ENCODE results near the gene UBALD2. TPM values are rescaled to one million over a fixed set of nuclear protein-coding genes. Genes with fewer than 3 reads are reported as not detected.

The UBALD2 gene
- polyA plus RNA-seq, 1 donor (not counting 4 experiments of a cell fraction or from before 2014, with no cell fraction given): 33.9 TPM

- Histone ChIP-seq H3K9me1 (ENCODE audit: control insufficient read depth, extremely low read depth, insufficient read depth, low read length) (no peaks in the 10 kb centered on the region), H3K4me3 (ENCODE audit: control insufficient read depth in 2 of 3, extremely low read depth in 1 of 3, insufficient read depth in 2 of 3, low read depth in 1 of 3, low read length in 3 of 3) (no peak overlapping the region), H4K20me1 (ENCODE audit: control insufficient read depth, extremely low read depth, insufficient read depth, low read length) (no peaks in the 10 kb centered on the region), H3K4me1 (ENCODE audit: control insufficient read depth, extremely low read depth, insufficient read depth, low read length) (no peaks in the 10 kb centered on the region), H3K27me3 (ENCODE audit: control insufficient read depth, extremely low read depth, insufficient read depth, low read length) (no peaks in the 10 kb centered on the region), H3K27ac (ENCODE audit: control insufficient read depth, insufficient read depth, low read length) (no peak overlapping the region), H3K9ac (ENCODE audit: control insufficient read depth, extremely low read depth, insufficient read depth, low read length) (no peak overlapping the region), H3K79me2 (ENCODE audit: control insufficient read depth, insufficient read depth, low read length) (no peaks in the 10 kb centered on the region), H3K4me2 (ENCODE audit: control insufficient read depth, extremely low read depth, insufficient read depth, low read depth, low read length) (no peak overlapping the region), H3K9me3 (ENCODE audit: control insufficient read depth, low read depth, low read length) (no peaks in the 10 kb centered on the region), H3K36me3 (ENCODE audit: control insufficient read depth in 2 of 2, extremely low read depth in 1 of 2, insufficient read depth in 2 of 2, low read length in 2 of 2) (peaks cover 3 to 11% of the 10 kb centered on the region in 2 experiments), H2AFZ (ENCODE audit: control insufficient read depth, low read length) (no peak overlapping the region)
- TF ChIP-seq EZH2 (IDR thresholded peaks at IDR 0.05; ENCODE audit: low read length) (no peak), CTCF (optimal IDR thresholded peaks at IDR 0.05 in 1 of 3, IDR thresholded peaks at IDR 0.05 in 1 of 3, conservative IDR thresholded peaks at IDR 0.05 in 1 of 3; ENCODE audit: extremely low read depth in 1 of 3, insufficient read depth in 2 of 3, low read length in 3 of 3) (no peak)
- DNase-seq (ENCODE audit: low read depth, low spot score) (no peak), FAIRE-seq (no peak)
- dilution Hi-C loops (cut with MboI; ENCODE audit: extremely low pct_ligation_motif_present, low sequenced_read_pairs): no loop called here
Measured at GRCh38 chr17:76293106-76293505, 28.0 kb downstream of the UBALD2 start.

- H3K36me3 ChIP-seq (ENCODE audit: control insufficient read depth in 2 of 2, extremely low read depth in 1 of 2, insufficient read depth in 2 of 2, low read length in 2 of 2): peaks cover 0 to 9% of the 10 kb centered on the region in 2 experiments
- H3K4me3 ChIP-seq (ENCODE audit: control insufficient read depth in 2 of 3, extremely low read depth in 1 of 3, insufficient read depth in 2 of 3, low read depth in 1 of 3, low read length in 3 of 3): no peak overlapping the region
- no peaks in the 10 kb centered on the region for H3K9me1 ChIP-seq (ENCODE audit: control insufficient read depth, extremely low read depth, insufficient read depth, low read length)
- H3K4me2 ChIP-seq (ENCODE audit: control insufficient read depth, extremely low read depth, insufficient read depth, low read depth, low read length): no peak overlapping the region
- H3K27ac ChIP-seq (ENCODE audit: control insufficient read depth, insufficient read depth, low read length): no peak overlapping the region
- FAIRE-seq (no peak), DNase-seq (ENCODE audit: low read depth, low spot score) (no peak)
- no peak overlapping the region for H2AFZ ChIP-seq (ENCODE audit: control insufficient read depth, low read length)
- H4K20me1 ChIP-seq (ENCODE audit: control insufficient read depth, extremely low read depth, insufficient read depth, low read length): no peaks in the 10 kb centered on the region
- H3K79me2 ChIP-seq (ENCODE audit: control insufficient read depth, insufficient read depth, low read length): no peaks in the 10 kb centered on the region
- H3K9me3 ChIP-seq (ENCODE audit: control insufficient read depth, low read depth, low read length): no peaks in the 10 kb centered on the region
- TF ChIP-seq EZH2 (IDR thresholded peaks at IDR 0.05; ENCODE audit: low read length) (no peak), CTCF (optimal IDR thresholded peaks at IDR 0.05 in 1 of 3, IDR thresholded peaks at IDR 0.05 in 1 of 3, conservative IDR thresholded peaks at IDR 0.05 in 1 of 3; ENCODE audit: extremely low read depth in 1 of 3, insufficient read depth in 2 of 3, low read length in 3 of 3) (no peak)
- H3K9ac ChIP-seq (ENCODE audit: control insufficient read depth, extremely low read depth, insufficient read depth, low read length): no peak overlapping the region
- no peaks in the 10 kb centered on the region for H3K27me3 ChIP-seq (ENCODE audit: control insufficient read depth, extremely low read depth, insufficient read depth, low read length)
- no peaks in the 10 kb centered on the region for H3K4me1 ChIP-seq (ENCODE audit: control insufficient read depth, extremely low read depth, insufficient read depth, low read length)
- dilution Hi-C loops (cut with MboI; ENCODE audit: extremely low pct_ligation_motif_present, low sequenced_read_pairs): no loop called here
Measured at GRCh38 chr17:76296186-76296585, 31.0 kb downstream of the UBALD2 start.

All from keratinocyte (primary cell).